WTC11 (cell line): ENCODE measurements around the gene PRC1. TPM values are rescaled to one million over a fixed set of nuclear protein-coding genes. Genes with fewer than 3 reads are reported as not detected.

Source experiments
- ATAC-seq: fragments of 200-7000 bp; cut with Tn5 transposase; 2 replicates; pipeline ENCODE4 v1.10.0; 2021; ENCODE audit warnings: mild to moderate bottlenecking, moderate library complexity
- Bru-seq: library from RNA; stranded (reverse); fragments of 400-500 nt; gene quantifications from one replicate; lab custom pipeline; 2021; lab: Mats Ljungman, UMichigan
- CTCF ChIA-PET: fragments of 300-600 bp; sonication (Branson Sonifier 250); formaldehyde crosslinking; loops from one replicate; lab custom pipeline; 2021; ENCODE audit warnings: antibody characterized with exemption; lab: Charles Lee
- POLR2A ChIA-PET: fragments of 350-600 bp; sonication (Branson Sonifier 250); formaldehyde crosslinking; loops from one replicate; lab custom pipeline; 2021; ENCODE audit warnings: antibody characterized with exemption; lab: Charles Lee
- DNase-seq: peaks from one replicate; pipeline ENCODE4 v3.0.0; 2021; ENCODE audit warnings: low spot score
- H3K27ac Mint-ChIP-seq: 2 replicates; pipeline ENCODE4 v1.8.0; 2021; ENCODE audit warnings: mixed read lengths
- H3K27me3 Mint-ChIP-seq: 2 replicates; pipeline ENCODE4 v1.8.0; 2021; ENCODE audit warnings: low read depth, mild to moderate bottlenecking, moderate library complexity, mixed read lengths
- H3K36me3 Mint-ChIP-seq: 2 replicates; pipeline ENCODE4 v1.8.0; 2021; ENCODE audit warnings: mixed read lengths
- H3K4me1 Mint-ChIP-seq: 2 replicates; pipeline ENCODE4 v1.8.0; 2022; ENCODE audit warnings: mixed read lengths
- H3K4me3 Mint-ChIP-seq: 2 replicates; pipeline ENCODE4 v1.8.0; 2021; ENCODE audit warnings: mild to moderate bottlenecking, moderate library complexity, mixed read lengths
- H3K9me3 Mint-ChIP-seq: 2 replicates; pipeline ENCODE4 v1.8.0; 2021; ENCODE audit warnings: mixed read lengths
- AR ChIP-seq: fragments of 250-450 bp; sonication (Bioruptor Pico); IDR thresholded peaks from 2 replicates; pipeline ENCODE4 v1.9.0; 2021; ENCODE audit warnings: mild to moderate bottlenecking
- CBFB ChIP-seq: sonication (generic); formaldehyde crosslinking; IDR thresholded peaks from 2 replicates; pipeline ENCODE4 v1.8.1; 2022; ENCODE audit warnings: mild to moderate bottlenecking, low read depth, missing genetic modification reagents
- CREB1 ChIP-seq: sonication (generic); formaldehyde crosslinking; IDR thresholded peaks from 2 replicates; pipeline ENCODE4 v1.8.0; 2023; ENCODE audit warnings: mild to moderate bottlenecking, missing genetic modification reagents
- E2F1 ChIP-seq: sonication (generic); formaldehyde crosslinking; IDR thresholded peaks from 2 replicates; pipeline ENCODE4 v1.8.0; 2022; ENCODE audit warnings: mild to moderate bottlenecking, missing genetic modification reagents
- E2F4 ChIP-seq: sonication (generic); formaldehyde crosslinking; IDR thresholded peaks from 2 replicates; pipeline ENCODE4 v1.8.1; 2022; ENCODE audit warnings: low read depth, mild to moderate bottlenecking, moderate library complexity, missing genetic modification reagents, borderline replicate concordance
- ETV6 ChIP-seq: sonication (generic); formaldehyde crosslinking; IDR thresholded peaks from 2 replicates; pipeline ENCODE4 v1.8.1; 2022; ENCODE audit warnings: mild to moderate bottlenecking, missing genetic modification reagents
- FOXP4 ChIP-seq: sonication (generic); formaldehyde crosslinking; IDR thresholded peaks from 2 replicates; pipeline ENCODE4 v1.8.0; 2022; ENCODE audit warnings: mild to moderate bottlenecking, missing genetic modification reagents
- JUN ChIP-seq: sonication (generic); formaldehyde crosslinking; IDR thresholded peaks from 2 replicates; pipeline ENCODE4 v1.8.0; 2023; ENCODE audit warnings: mild to moderate bottlenecking, missing genetic modification reagents
- MAX ChIP-seq: sonication (generic); formaldehyde crosslinking; IDR thresholded peaks from 2 replicates; pipeline ENCODE4 v1.8.0; 2022; ENCODE audit warnings: mild to moderate bottlenecking, missing genetic modification reagents
- MLX ChIP-seq: sonication (generic); formaldehyde crosslinking; IDR thresholded peaks from 2 replicates; pipeline ENCODE4 v1.8.1; 2023; ENCODE audit warnings: mild to moderate bottlenecking, missing genetic modification reagents, moderate library complexity
- NFYB ChIP-seq: sonication (generic); formaldehyde crosslinking; conservative IDR thresholded peaks from 2 replicates; pipeline ENCODE4 v1.8.0; 2022; ENCODE audit warnings: low read depth, missing genetic modification reagents
- NR3C1 ChIP-seq: sonication (generic); formaldehyde crosslinking; conservative IDR thresholded peaks from 2 replicates; pipeline ENCODE4 v1.8.1; 2023; ENCODE audit warnings: low read depth, mild to moderate bottlenecking, missing genetic modification reagents
- SP1 ChIP-seq: sonication (generic); formaldehyde crosslinking; conservative IDR thresholded peaks from 2 replicates; pipeline ENCODE4 v1.8.1; 2022; ENCODE audit warnings: missing genetic modification reagents
- TEAD1 ChIP-seq: sonication (generic); formaldehyde crosslinking; IDR thresholded peaks from 2 replicates; pipeline ENCODE4 v1.8.0; 2022; ENCODE audit warnings: mild to moderate bottlenecking, missing genetic modification reagents
- ZBTB43 ChIP-seq: sonication (generic); formaldehyde crosslinking; IDR thresholded peaks from 2 replicates; pipeline ENCODE4 v1.8.1; 2023; ENCODE audit warnings: mild to moderate bottlenecking, missing genetic modification reagents
- ZNF121 ChIP-seq: sonication (generic); formaldehyde crosslinking; IDR thresholded peaks from 2 replicates; pipeline ENCODE4 v1.8.0; 2023; ENCODE audit warnings: missing genetic modification reagents
- ZNF219 ChIP-seq: sonication (generic); formaldehyde crosslinking; IDR thresholded peaks from 2 replicates; pipeline ENCODE4 v1.8.0; 2023; ENCODE audit warnings: missing genetic modification reagents, mild to moderate bottlenecking, borderline replicate concordance
- ZNF263 ChIP-seq: sonication (generic); formaldehyde crosslinking; IDR thresholded peaks from 2 replicates; pipeline ENCODE4 v1.8.1; 2022; ENCODE audit warnings: low read depth, mild to moderate bottlenecking, moderate library complexity, missing genetic modification reagents
- ZNF423 ChIP-seq: fragments of 250-450 bp; sonication (Bioruptor Pico); IDR thresholded peaks from 2 replicates; pipeline ENCODE4 v2.1.2; 2022; ENCODE audit warnings: mild to moderate bottlenecking, moderate library complexity
- ZNF425 ChIP-seq: fragments of 250-450 bp; sonication (Bioruptor Pico); conservative IDR thresholded peaks from 2 replicates; pipeline ENCODE4 v1.9.0; 2021; ENCODE audit warnings: mild to moderate bottlenecking
- ZNF671 ChIP-seq: fragments of 250-450 bp; sonication (Bioruptor Pico); IDR thresholded peaks from 2 replicates; pipeline ENCODE4 v1.8.0; 2021; ENCODE audit warnings: mild to moderate bottlenecking
- long read RNA-seq, 3 experiments: library from RNA in 1 of 3; library from capped mRNA in 1 of 3; library from polyadenylated mRNA in 1 of 3; unstranded in 2 of 3; stranded (forward) in 1 of 3; transcript quantifications; one replicate each; pipeline ENCODE4 v2.0.0, GENCODE V29; 2021
- total RNA-seq: library from RNA; stranded (reverse); gene quantifications from 3 replicates; pipeline ENCODE4 v1.2.3, GENCODE V29; 2021

Gene PRC1
- total RNA-seq (114 to 130 TPM (median 121 TPM) in 3 replicates), Bru-seq, nascent RNA (percentile 75 among the genes with signal in this experiment)
- long read RNA-seq, experiment 1, full-length matches to known transcripts: 60 of 280 reads
- long read RNA-seq, experiment 1, partial matches to known transcripts: 36 of 280 reads
- long read RNA-seq, experiment 1, other reads (novel, unspliced or antisense): 184 of 280 reads
- long read RNA-seq, experiment 2, full-length matches to known transcripts: 5 of 89 reads
- long read RNA-seq, experiment 2, partial matches to known transcripts: 34 of 89 reads
- long read RNA-seq, experiment 2, other reads (novel, unspliced or antisense): 50 of 89 reads
- long read RNA-seq, experiment 3, full-length matches to known transcripts: 10 of 55 reads
- long read RNA-seq, experiment 3, partial matches to known transcripts: 7 of 55 reads
- long read RNA-seq, experiment 3, other reads (novel, unspliced or antisense): 38 of 55 reads

- CTCF ChIA-PET: interaction anchor here (0.7 to 3.7 kb wide), 6 partner anchors 38 to 253 kb away, joined by 3 to 31 read pairs (median 4); partner anchors contain the start of genes HDDC3 and RCCD1
- POLR2A ChIA-PET: interaction anchor here (0.6 to 1.2 kb wide), 7 partner anchors 14 to 55 kb away, joined by 3 to 4 read pairs (median 3); partner anchors contain the start of gene RCCD1
- H3K4me3 Mint-ChIP-seq: peak within 1 kb of the TSS; percentile 99
- peaks cover 23% of the 10 kb centered on the region for H3K4me1 Mint-ChIP-seq
- H3K9me3 Mint-ChIP-seq: no peaks in the 10 kb centered on the region
- DNase-seq (peak; percentile 99), ATAC-seq (peak; percentile 97)
- H3K27ac Mint-ChIP-seq: peak within 1 kb of the TSS; percentile 99
- H3K36me3 Mint-ChIP-seq: peaks cover 26% of the 10 kb centered on the region
- H3K27me3 Mint-ChIP-seq: no peaks in the 10 kb centered on the region
- TF ChIP-seq NFYB (peak; percentile 81), TEAD1 (CRISPR knock-in tag) (0 out of 2 replicates have a peak, but pooled peaks have one; percentile 15), ZNF425 (CRISPR knock-in tag) (no peak), E2F1 (CRISPR knock-in tag) (0 out of 2 replicates have a peak, but pooled peaks have one; percentile 31), NR3C1 (CRISPR knock-in tag) (no peak), AR (CRISPR knock-in tag) (no peak), ZBTB43 (CRISPR knock-in tag) (0 out of 2 replicates have a peak, but pooled peaks have one; percentile 20), MAX (peak; percentile 91), ZNF121 (0 out of 2 replicates have a peak, but pooled peaks have one; percentile 27), JUN (peak; percentile 68; the same call in 1 of the 2 replicates), CBFB (CRISPR knock-in tag) (no peak; the same call in 1 of the 2 replicates), E2F4 (CRISPR knock-in tag) (peak; percentile 89; the same call in 1 of the 2 replicates), CREB1 (no peak), ETV6 (CRISPR knock-in tag) (peak; percentile 52; the same call in 1 of the 2 replicates), ZNF219 (CRISPR knock-in tag) (0 out of 2 replicates have a peak, but pooled peaks have one; percentile 18), MLX (CRISPR knock-in tag) (no peak), ZNF423 (no peak), ZNF263 (no peak), SP1 (CRISPR knock-in tag) (peak; percentile 88), FOXP4 (CRISPR knock-in tag) (peak; percentile 81), ZNF671 (0 out of 2 replicates have a peak, but pooled peaks have one; percentile 21)
Observed at GRCh38 chr15:90994417-90995311, at the start of gene PRC1. Gene PRC1 (minus strand): TSS chr15:90994535. CDS start chr15:90994417, 118 bp downstream.
